HG03066 (cell line): ENCODE measurements around the gene CDH12.
"Not testable (repeated sequence)": the region's sequence is repeated elsewhere in the genome, so short reads cannot be mapped to it uniquely, and the experiment has no call there.

Experiments
- ATAC-seq: cut with Tn5 transposase; IDR thresholded peaks from one replicate; pipeline ENCODE4 v1.9.1; 2021; ENCODE audit warnings: low read depth; ENCODE audit not compliant: unreplicated experiment

The CDH12 gene

GRCh38 chr5:22776285-22776684, 76.9 kb downstream of the CDH12 start:
- no peak for ATAC-seq

GRCh38 chr5:22774214-22774613, 78.9 kb downstream of the CDH12 start:
- ATAC-seq, result not testable (repeated sequence)

- ATAC-seq, result no peak
These were observed 88.4 kb downstream of the CDH12 start for GRCh38 chr5:22764736-22765135.

- ATAC-seq, result no peak
These were observed 95.4 kb downstream of the CDH12 start for GRCh38 chr5:22757776-22758175.

- ATAC-seq, result no peak
These were observed 99.0 kb downstream of the CDH12 start for GRCh38 chr5:22754155-22754554.

- no peak for ATAC-seq
These were observed 101.6 kb downstream of the CDH12 start for GRCh38 chr5:22751536-22751935.

- ATAC-seq, result no peak
These were observed 116.6 kb downstream of the CDH12 start for GRCh38 chr5:22736443-22737003.

GRCh38 chr5:22734907-22735306, 118.2 kb downstream of the CDH12 start:
- ATAC-seq, result no peak

GRCh38 chr5:22728610-22729009, 124.5 kb downstream of the CDH12 start:
- no peak for ATAC-seq

GRCh38 chr5:22722491-22722890, 130.7 kb downstream of the CDH12 start:
- ATAC-seq, result no peak

GRCh38 chr5:22722056-22722455, 131.1 kb downstream of the CDH12 start:
- ATAC-seq, result no peak

GRCh38 chr5:22719842-22720241, 133.3 kb downstream of the CDH12 start:
- no peak for ATAC-seq

GRCh38 chr5:22710660-22711059, 142.5 kb downstream of the CDH12 start:
- ATAC-seq, result no peak

GRCh38 chr5:22709743-22710142, 143.4 kb downstream of the CDH12 start:
- ATAC-seq, result no peak

- no peak for ATAC-seq
These were observed 144.3 kb downstream of the CDH12 start for GRCh38 chr5:22708770-22709328.

GRCh38 chr5:22706901-22707300, 146.2 kb downstream of the CDH12 start:
- no peak for ATAC-seq

- ATAC-seq, result no peak
These were observed 153.8 kb downstream of the CDH12 start for GRCh38 chr5:22699319-22699718.

GRCh38 chr5:22693121-22693520, 160.0 kb downstream of the CDH12 start:
- no peak for ATAC-seq

- ATAC-seq, result no peak
These were observed 170.1 kb downstream of the CDH12 start for GRCh38 chr5:22683050-22683449.

GRCh38 chr5:22678886-22679285, 174.3 kb downstream of the CDH12 start:
- ATAC-seq, result no peak

- ATAC-seq, result no peak
These were observed 180.0 kb downstream of the CDH12 start for GRCh38 chr5:22673131-22673530.

GRCh38 chr5:22669345-22669744, 183.8 kb downstream of the CDH12 start:
- ATAC-seq, result no peak

GRCh38 chr5:22665801-22666200, 187.3 kb downstream of the CDH12 start:
- ATAC-seq, result no peak
